Ectodermal cell (in vitro differentiated cells): ENCODE measurements around the gene EED. TPM values are rescaled to one million over a fixed set of nuclear protein-coding genes. Genes with fewer than 3 reads are reported as not detected.

Experiments
- H3K27ac ChIP-seq: 2 replicates; pipeline ENCODE4 v1.7.0; 2013; ENCODE audit warnings: mild to moderate bottlenecking, low read depth, low read length; ENCODE audit not compliant: insufficient read depth, poor library complexity, severe bottlenecking
- H3K27me3 ChIP-seq: 2 replicates; pipeline ENCODE4 v1.7.0; 2013; ENCODE audit warnings: mild to moderate bottlenecking, low read length; ENCODE audit not compliant: insufficient read depth, control insufficient read depth, poor library complexity, severe bottlenecking
- H3K36me3 ChIP-seq: one replicate; pipeline ENCODE4 v1.7.0; 2013; ENCODE audit warnings: low read length; ENCODE audit not compliant: control insufficient read depth, insufficient read depth
- H3K4me1 ChIP-seq: one replicate; pipeline ENCODE4 v1.7.0; 2013; ENCODE audit warnings: low read length; ENCODE audit not compliant: control insufficient read depth, insufficient read depth
- H3K4me3 ChIP-seq: 2 replicates; pipeline ENCODE4 v1.7.0; 2013; ENCODE audit warnings: low read depth, low read length, control low read depth; ENCODE audit not compliant: insufficient read depth
- H3K9me3 ChIP-seq: 2 replicates; pipeline ENCODE4 v1.7.0; 2013; ENCODE audit warnings: mild to moderate bottlenecking, low read length, moderate library complexity; ENCODE audit not compliant: control insufficient read depth
- WGBS, 2 experiments: methylation state at CpG; one replicate each; pipeline ENCODE4 v1.1.7; 2013; ENCODE audit warnings: missing lambda C conversion rate in 2 of 2; 5-methylcytosine and 5-hydroxymethylcytosine counted together
- polyA plus RNA-seq, 4 experiments: library from polyadenylated mRNA; stranded (reverse); fragments of 50-300 nt; gene quantifications; one replicate each; pipeline ENCODE4 v1.2.3, GENCODE V29; 2013

EED gene, protein sequence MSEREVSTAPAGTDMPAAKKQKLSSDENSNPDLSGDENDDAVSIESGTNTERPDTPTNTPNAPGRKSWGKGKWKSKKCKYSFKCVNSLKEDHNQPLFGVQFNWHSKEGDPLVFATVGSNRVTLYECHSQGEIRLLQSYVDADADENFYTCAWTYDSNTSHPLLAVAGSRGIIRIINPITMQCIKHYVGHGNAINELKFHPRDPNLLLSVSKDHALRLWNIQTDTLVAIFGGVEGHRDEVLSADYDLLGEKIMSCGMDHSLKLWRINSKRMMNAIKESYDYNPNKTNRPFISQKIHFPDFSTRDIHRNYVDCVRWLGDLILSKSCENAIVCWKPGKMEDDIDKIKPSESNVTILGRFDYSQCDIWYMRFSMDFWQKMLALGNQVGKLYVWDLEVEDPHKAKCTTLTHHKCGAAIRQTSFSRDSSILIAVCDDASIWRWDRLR
- 44.6 TPM for polyA plus RNA-seq (2013, experiment 1 of 4)
- 46.4 TPM for polyA plus RNA-seq (2013, experiment 2 of 4)
- 39.1 TPM for polyA plus RNA-seq (2013, experiment 3 of 4)
- 40.4 TPM for polyA plus RNA-seq (2013, experiment 4 of 4)

DNA sequence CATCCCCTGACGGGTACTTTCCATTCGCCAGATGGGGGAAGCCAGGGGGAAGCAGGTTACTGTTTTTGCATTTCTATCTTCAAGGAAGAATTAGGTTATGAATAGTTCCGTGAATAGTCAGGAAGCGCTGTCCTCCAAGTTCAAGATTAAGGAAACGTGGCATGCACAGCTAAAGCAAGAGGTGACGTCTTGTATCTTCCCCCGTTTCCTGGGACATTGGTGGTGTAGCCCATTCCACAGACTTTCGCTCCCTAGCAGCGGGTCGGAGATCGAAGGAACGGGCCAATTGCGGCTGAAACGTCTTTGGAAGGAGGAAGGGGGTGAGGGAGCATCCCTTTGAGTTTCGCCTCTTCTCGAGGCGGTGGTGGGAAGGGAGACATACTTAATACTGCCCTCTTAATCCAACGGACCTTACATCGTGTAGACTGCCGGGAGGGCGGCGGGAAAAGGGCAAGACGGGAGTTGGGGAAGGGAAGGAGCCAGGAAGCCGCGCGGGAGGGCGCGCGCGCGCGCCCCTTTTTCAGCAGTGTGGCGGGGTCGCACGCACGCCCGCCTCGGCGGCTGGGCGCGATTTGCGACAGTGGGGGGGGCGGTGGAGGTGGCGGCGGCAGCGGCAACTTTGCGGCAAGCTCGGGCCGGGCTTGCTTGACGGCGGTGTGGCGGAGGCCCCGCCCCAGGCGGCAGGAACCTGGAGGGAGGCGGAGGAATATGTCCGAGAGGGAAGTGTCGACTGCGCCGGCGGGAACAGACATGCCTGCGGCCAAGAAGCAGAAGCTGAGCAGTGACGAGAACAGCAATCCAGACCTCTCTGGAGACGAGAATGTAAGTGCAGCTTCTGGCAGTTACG is at the start of gene EED:
Gene EED (plus strand): TSS at position 232 of the 847 bp plus-strand sequence. CDS start 477 bp downstream, at position 709.
- H3K4me3 ChIP-seq = peak within 1 kb of the TSS; percentile 75

DNA sequence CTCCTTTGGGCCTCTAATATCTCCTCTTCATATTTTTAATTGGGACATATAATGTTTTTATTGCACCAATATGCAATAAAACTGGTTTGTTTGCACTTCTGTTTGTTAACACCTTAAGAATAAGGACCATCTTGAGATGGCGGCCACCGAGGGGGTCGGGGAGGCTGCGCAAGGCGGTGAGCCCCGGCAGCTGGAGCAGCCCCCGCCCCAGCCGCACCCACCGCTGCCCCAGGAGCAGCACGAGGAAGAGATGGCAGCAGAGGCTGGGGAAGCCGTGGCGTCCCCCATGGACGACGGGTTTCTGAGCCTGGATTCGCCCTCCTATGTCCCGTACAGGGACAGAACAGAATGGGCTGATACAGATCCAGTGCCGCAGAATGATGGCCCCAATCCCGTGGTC is 49.6 kb upstream of the EED start:
- WGBS, 2 experiments = 93 to 95% methylated on average over 18 of the region's 18 CpGs
- Histone ChIP-seq H3K36me3 (no peaks in the 10 kb centered on the region), H3K27ac (no peak overlapping the region), H3K4me1 (no peaks in the 10 kb centered on the region), H3K9me3 (no peaks in the 10 kb centered on the region), H3K4me3 (no peak overlapping the region), H3K27me3 (no peaks in the 10 kb centered on the region)

More for the DNA sequence above, at the start of gene EED:
- Histone ChIP-seq H3K4me1 (peaks cover 16% of the 10 kb centered on the region), H3K9me3 (no peaks in the 10 kb centered on the region), H3K27ac (peak within 1 kb of the TSS; percentile 97), H3K36me3 (no peaks in the 10 kb centered on the region), H3K27me3 (no peaks in the 10 kb centered on the region)
- 0 to 1% methylated on average over 64 of the region's 64 CpGs for WGBS, 2 experiments

DNA sequence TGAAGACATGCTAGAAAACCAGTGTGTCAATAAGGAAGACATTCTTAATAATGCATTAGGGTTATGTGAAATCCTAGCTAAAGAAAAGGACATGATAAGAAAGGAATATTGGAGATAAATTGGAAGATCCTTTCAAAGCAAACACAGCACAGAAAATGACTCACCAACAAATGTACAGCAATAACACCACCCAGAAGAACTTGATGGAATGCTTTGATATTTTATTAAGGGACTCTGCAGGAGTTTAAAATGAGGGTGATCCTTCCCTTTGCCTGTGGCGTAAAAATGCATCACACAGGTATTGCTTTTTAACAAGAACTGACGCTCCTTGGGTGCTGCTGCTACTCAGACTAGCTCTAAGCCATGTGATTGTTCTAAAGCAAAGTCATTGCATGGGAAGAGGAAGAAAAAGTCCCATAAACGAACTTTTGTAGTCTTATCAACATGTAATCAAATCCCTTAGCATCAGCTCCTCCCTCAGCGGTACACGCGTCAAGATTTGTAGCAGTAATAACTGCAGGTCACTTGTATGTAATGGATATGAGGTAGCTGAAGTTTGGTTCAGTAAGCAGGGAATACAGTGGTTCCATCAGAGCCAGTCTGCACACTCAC is 48.4 kb upstream of the EED start:
- Histone ChIP-seq H3K36me3 (no peaks in the 10 kb centered on the region), H3K4me1 (no peaks in the 10 kb centered on the region), H3K27me3 (no peaks in the 10 kb centered on the region), H3K9me3 (no peaks in the 10 kb centered on the region), H3K4me3 (no peak overlapping the region), H3K27ac (no peak overlapping the region)
- WGBS, 2 experiments = 94 to 97% methylated on average over 2 to 6 of the region's 6 CpGs

DNA sequence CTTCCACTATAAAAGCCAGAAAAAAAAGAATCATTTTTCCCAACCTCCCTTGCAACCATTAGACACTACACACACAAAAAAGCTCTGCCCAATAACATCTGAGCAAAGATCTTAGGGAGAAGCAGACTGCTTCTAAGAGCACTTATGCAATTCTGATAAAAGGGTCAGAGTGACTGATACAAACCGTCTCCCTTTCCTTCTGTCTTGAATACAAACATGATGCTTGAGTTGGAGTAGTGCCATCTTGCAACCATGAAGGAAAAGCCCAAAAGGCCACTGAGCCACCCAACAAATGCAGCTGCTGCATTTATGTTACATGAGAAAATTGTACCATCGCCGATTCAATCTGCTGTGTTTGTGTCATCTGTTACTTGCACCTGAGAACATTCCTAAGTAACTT is 47.6 kb upstream of the EED start:
- no peak overlapping the region for H3K4me3 ChIP-seq
- 87 to 96% methylated on average over 3 of the region's 3 CpGs for WGBS, 2 experiments
- H3K4me1 ChIP-seq = no peaks in the 10 kb centered on the region
- H3K9me3 ChIP-seq = no peaks in the 10 kb centered on the region
- no peak overlapping the region for H3K27ac ChIP-seq
- peaks cover 5% of the 10 kb centered on the region for H3K27me3 ChIP-seq
- no peaks in the 10 kb centered on the region for H3K36me3 ChIP-seq

DNA sequence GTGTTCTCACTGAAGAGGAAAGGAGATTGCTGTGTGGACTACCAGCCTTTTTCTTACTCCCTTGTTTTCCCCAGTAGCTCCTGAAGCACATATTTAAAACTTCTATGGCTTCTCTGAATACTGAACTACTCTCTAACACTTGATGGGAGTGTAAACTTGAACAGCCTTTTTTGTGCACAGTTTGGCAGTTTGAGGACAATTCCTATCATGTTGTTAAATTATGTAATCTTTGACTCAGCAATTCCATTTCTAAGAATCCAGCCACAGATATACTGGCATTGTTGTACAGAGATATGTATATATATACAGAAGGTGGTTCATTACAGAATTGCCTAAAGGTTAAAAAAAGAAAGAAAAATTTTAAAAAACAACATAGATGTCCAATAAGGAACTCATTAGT is 47.1 kb upstream of the EED start:
- H3K9me3 ChIP-seq = no peaks in the 10 kb centered on the region
- no peaks in the 10 kb centered on the region for H3K36me3 ChIP-seq
- H3K4me1 ChIP-seq = no peaks in the 10 kb centered on the region
- no peak overlapping the region for H3K4me3 ChIP-seq
- peaks cover 10% of the 10 kb centered on the region for H3K27me3 ChIP-seq
- H3K27ac ChIP-seq = no peak overlapping the region

DNA sequence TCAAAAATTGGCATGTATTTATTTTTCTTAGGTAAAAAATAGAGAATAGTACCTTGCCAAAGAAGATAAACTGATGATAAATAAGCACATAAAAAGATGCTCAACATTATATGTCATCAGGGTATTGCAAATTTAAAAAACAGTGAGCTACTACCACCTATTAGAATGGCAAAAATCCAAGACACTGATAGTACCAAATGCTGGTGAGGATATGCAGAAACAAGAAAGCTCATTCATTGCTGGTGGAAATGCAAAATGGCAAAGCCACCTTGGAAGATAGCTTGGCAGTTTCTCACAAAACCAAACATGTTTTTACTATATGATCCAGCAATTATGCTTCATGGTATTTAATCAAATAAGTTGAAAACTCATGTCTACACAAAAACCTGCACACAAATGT is 46.4 kb upstream of the EED start:
- H3K36me3 ChIP-seq = no peaks in the 10 kb centered on the region
- no peak overlapping the region for H3K27ac ChIP-seq
- no peaks in the 10 kb centered on the region for H3K9me3 ChIP-seq
- no peak overlapping the region for H3K4me3 ChIP-seq
- H3K4me1 ChIP-seq = no peaks in the 10 kb centered on the region
- H3K27me3 ChIP-seq = peaks cover 17% of the 10 kb centered on the region

DNA sequence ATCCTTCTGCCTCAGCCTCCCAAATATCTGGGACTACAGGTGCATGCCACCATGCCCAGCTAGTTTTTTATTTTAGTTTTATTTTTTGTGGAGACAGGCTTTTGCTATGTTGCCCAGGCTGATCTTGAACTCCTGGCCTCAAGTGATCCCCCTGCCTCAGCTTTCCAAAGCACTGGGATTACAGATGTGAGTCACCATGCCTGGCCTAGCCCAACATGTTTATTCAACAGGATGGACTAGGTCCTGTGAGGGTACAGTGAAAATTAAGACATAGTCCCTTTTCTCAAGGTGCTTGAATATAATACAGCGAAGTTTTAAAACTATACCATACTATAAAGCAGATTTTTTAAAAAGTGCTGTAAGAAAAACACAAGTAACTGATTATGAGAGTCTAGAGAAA is 45.2 kb upstream of the EED start:
- H3K27ac ChIP-seq = no peak overlapping the region
- WGBS, 2 experiments = no CpG with 5 or more reads among the region's 1 CpG
- no peaks in the 10 kb centered on the region for H3K36me3 ChIP-seq
- H3K9me3 ChIP-seq = no peaks in the 10 kb centered on the region
- H3K4me1 ChIP-seq = no peaks in the 10 kb centered on the region
- H3K4me3 ChIP-seq = no peak overlapping the region
- H3K27me3 ChIP-seq = peaks cover 18% of the 10 kb centered on the region

DNA sequence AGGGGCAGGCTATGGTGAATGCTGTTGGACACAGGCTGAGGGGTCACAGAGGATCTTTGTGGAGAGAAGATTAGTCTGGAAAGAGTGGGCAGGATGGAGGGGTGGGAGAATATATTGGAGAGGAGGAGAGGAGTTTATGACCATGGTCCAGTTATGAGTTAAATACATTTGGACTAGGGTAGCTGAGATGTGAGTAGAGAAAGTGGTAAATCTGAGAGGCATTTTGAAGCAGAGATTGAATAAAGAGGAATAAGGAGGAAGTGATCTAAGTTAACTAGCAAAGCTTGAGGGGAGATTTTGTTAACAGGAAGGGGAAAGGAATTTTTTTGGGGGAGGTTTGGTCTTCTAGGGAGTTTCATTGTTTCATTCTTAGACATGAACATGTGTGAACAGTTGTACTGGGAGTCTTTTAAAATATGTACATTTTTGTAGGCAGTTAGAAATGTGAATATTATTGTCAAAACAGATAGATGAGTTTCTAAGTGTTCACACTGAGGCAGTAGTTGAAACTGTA is 43.1 kb upstream of the EED start:
- H3K27me3 ChIP-seq = peaks cover 18% of the 10 kb centered on the region

DNA sequence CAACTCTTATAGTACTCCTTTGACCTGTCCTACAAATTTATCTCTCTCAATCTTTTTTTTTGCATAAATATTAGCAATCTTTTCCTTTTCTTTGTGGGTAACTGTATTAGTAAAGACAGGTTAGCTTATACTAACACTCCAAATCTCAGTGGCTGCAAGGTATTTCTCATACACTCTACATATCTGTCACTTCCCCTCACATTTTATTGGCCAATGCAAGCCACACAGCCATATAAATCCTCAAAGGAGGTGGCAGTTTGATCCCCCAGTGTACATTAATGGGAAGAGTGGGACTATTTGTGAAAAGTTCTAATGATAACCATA is 42.6 kb upstream of the EED start:
- Histone ChIP-seq H3K27ac (no peak overlapping the region), H3K4me3 (no peak overlapping the region), H3K36me3 (no peaks in the 10 kb centered on the region), H3K9me3 (no peaks in the 10 kb centered on the region), H3K4me1 (no peaks in the 10 kb centered on the region), H3K27me3 (peaks cover 18% of the 10 kb centered on the region)

More for the DNA sequence above, 43.1 kb upstream of the EED start:
- Histone ChIP-seq H3K9me3 (no peaks in the 10 kb centered on the region), H3K4me3 (no peak overlapping the region), H3K36me3 (no peaks in the 10 kb centered on the region), H3K4me1 (no peaks in the 10 kb centered on the region), H3K27ac (no peak overlapping the region)

DNA sequence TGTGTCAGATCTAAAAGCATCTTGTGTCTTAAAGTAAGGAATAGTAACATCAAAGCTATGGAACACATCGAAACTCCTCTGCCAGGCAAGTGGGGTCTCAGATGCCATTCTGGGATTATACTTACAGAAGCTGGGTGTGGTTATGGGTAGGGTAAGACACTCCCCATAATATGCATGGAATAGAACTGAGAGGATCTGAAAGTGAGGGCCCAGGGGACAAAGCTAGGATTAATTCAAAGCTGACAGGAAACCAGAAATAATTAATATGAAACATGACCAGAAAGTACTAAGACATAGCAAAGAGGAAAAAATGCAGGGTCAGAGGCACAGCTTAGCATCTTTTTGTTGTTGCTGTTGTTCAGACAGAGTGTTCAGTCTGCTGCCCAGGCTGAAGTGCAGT is 40.2 kb upstream of the EED start:
- Histone ChIP-seq H3K4me1 (no peaks in the 10 kb centered on the region), H3K27me3 (peaks cover 18% of the 10 kb centered on the region), H3K36me3 (no peaks in the 10 kb centered on the region), H3K4me3 (no peak overlapping the region), H3K9me3 (no peaks in the 10 kb centered on the region), H3K27ac (no peak overlapping the region)
- WGBS, 2 experiments = 95 to 97% methylated on average over 1 of the region's 1 CpG
